ENCODE measurements around the gene KRT38.

DNA sequence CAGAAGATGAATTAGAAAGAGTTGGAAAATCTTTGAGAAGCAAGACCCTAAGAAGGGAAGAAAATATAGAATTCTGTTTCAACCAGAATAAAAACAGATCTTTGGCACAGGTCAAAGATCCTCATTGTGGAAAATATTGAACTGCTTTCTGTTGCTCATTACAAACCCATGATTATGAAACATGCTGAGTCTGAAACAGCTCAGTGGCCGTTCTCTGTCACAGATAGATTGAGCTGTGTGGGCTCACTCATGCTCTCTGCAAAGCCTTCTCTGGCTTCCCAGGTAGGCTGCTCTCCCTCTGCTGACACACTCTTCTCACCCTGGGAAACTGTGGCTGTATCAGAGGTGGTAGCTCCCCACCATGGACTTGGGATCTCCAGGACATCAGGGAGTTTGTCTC is 3.4 kb upstream of the KRT38 start:
- TF ChIP-seq EZH2 (IDR thresholded peaks at IDR 0.05) (no peak), EZH2phosphoT487 (IDR thresholded peaks at IDR 0.05) (no peak)
- TF ChIP-seq, protein P1, sequence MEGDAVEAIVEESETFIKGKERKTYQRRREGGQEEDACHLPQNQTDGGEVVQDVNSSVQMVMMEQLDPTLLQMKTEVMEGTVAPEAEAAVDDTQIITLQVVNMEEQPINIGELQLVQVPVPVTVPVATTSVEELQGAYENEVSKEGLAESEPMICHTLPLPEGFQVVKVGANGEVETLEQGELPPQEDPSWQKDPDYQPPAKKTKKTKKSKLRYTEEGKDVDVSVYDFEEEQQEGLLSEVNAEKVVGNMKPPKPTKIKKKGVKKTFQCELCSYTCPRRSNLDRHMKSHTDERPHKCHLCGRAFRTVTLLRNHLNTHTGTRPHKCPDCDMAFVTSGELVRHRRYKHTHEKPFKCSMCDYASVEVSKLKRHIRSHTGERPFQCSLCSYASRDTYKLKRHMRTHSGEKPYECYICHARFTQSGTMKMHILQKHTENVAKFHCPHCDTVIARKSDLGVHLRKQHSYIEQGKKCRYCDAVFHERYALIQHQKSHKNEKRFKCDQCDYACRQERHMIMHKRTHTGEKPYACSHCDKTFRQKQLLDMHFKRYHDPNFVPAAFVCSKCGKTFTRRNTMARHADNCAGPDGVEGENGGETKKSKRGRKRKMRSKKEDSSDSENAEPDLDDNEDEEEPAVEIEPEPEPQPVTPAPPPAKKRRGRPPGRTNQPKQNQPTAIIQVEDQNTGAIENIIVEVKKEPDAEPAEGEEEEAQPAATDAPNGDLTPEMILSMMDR (IDR thresholded peaks at IDR 0.05), result no peak

All from neural progenitor cell (in vitro differentiated cells).